ENCODE measurements around the gene SEPTIN6. TPM values are rescaled to one million over a fixed set of nuclear protein-coding genes. Genes with fewer than 3 reads are reported as not detected.

The SEPTIN6 gene
- total and polyA plus RNA-seq, 2 of the 13 experiments (the other 11 are each of a cell fraction or from before 2014, with no cell fraction given): 21.7 to 38.3 TPM

GRCh38 chrX:119729408-119730201, 36.6 kb upstream of the SEPTIN6 start (continued):
- TF ChIP-seq CEBPB (IDR thresholded peaks at IDR 0.05; ENCODE audit: borderline replicate concordance, low read depth, low read length) (peak; percentile 29; the same call in 1 of the 2 replicates), STAG1 (CRISPR knock-in tag; IDR thresholded peaks at IDR 0.05) (peak; percentile 55), ZNF20 (CRISPR knock-in tag; IDR thresholded peaks at IDR 0.05) (no peak), FOSL2 (CRISPR knock-in tag; IDR thresholded peaks at IDR 0.05) (0 out of 2 replicates have a peak, but pooled peaks have one; percentile 17)

DNA sequence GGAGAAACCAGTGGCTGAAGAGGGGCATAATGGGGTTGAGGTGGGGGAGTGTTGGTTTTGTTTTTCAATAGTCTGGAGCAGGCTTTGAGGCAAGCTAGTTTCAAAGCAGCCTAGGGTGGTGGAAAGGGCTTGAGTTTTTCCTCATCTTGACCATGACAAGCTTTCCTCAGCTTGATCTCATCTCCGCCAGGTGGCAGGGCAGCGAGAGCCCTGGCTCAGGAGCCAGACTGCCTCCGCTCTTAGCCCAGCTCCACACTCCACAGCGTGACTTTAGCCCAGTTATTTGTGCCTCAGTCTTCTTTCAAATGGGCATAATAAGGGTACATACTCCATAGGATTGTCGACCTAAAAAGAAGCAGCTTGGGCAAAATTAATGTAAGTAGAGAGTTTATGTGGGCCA, 35.5 kb upstream of the SEPTIN6 start:
- no TSS peak for BruUV-seq (replicated peaks)
- Histone ChIP-seq H4K20me1 (ENCODE audit: insufficient read depth, low read length) (no peaks in the 10 kb centered on the region), H3K27me3 (ENCODE audit: control insufficient read depth in 1 of 2, insufficient read depth in 2 of 2, low read length in 2 of 2) (no peaks in the 10 kb centered on the region), H3K4me2 (ENCODE audit: low read depth, low read length) (no peak overlapping the region; the same call in 1 of the 2 replicates), H3K27ac (ENCODE audit: extremely low read length, insufficient read depth, low read length) (no peak overlapping the region), H3K9ac (ENCODE audit: insufficient read depth, low read depth, low read length) (no peak overlapping the region), H3K4me1 (ENCODE audit: insufficient read depth, low read length) (no peaks in the 10 kb centered on the region), H3K36me3 (replicated peaks in 1 of 2; ENCODE audit: control insufficient read depth in 1 of 2, insufficient read depth in 2 of 2, low read length in 2 of 2) (no peaks in the 10 kb centered on the region), H3K4me3 (replicated peaks in 1 of 3; ENCODE audit: insufficient read depth in 1 of 3, low read depth in 2 of 3, low read length in 3 of 3) (no peak overlapping the region), H3K9me3 (ENCODE audit: low read length) (no peaks in the 10 kb centered on the region), H2AFZ (ENCODE audit: low read length) (no peak overlapping the region), H3K79me2 (ENCODE audit: insufficient read depth, low read length) (no peaks in the 10 kb centered on the region)
- DNase-seq (ENCODE audit: low spot score): peak; percentile 28
- WGBS (ENCODE audit: low lambda C conversion rate): 0% methylated on average over 2 of the region's 5 CpGs
- in situ Hi-C loops (cut with HindIII; ENCODE audit: extremely low pct_ligation_motif_present, low pct_unique_long_range_greater_than_20kb) (loop anchor here (25.0 kb wide), 1 partner anchor 216 kb away; no protein-coding TSS in a partner anchor), intact Hi-C loops (cut with micrococcal nuclease; ENCODE audit: unreplicated experiment) (loop anchor here (2.0 kb wide), 1 partner anchor 50 kb away; no protein-coding TSS in a partner anchor)
- ChIA-PET POLR2A (interaction anchor here (1.2 kb wide), 1 partner anchor 63 kb away, joined by 5 read pairs; the partner anchor contains the start of gene RPL39), CTCF (ENCODE audit: low intra/inter-chr PET ratio, low total read pairs) (interaction anchor here (0.8 to 0.9 kb wide), 3 partner anchors 51 to 213 kb away, joined by 3 read pairs; no protein-coding TSS in a partner anchor)
- FAIRE-seq: peak; percentile 69
- peak; percentile 93 for ATAC-seq
- TF ChIP-seq STAG1 (CRISPR knock-in tag; IDR thresholded peaks at IDR 0.05) (0 out of 2 replicates have a peak, but pooled peaks have one; percentile 34), XRCC5 (optimal IDR thresholded peaks at IDR 0.05; ENCODE audit: low read length) (peak; percentile 49), TBP (CRISPR knock-in tag; IDR thresholded peaks at IDR 0.05) (no peak), ZNF629 (CRISPR knock-in tag; conservative IDR thresholded peaks at IDR 0.05) (peak; percentile 73), SMC3 (IDR thresholded peaks at IDR 0.05; ENCODE audit: low read length) (peak; percentile 32; the same call in 1 of the 2 replicates), ZFY (CRISPR knock-in tag; IDR thresholded peaks at IDR 0.05) (no peak)
- TF ChIP-seq, protein P1, sequence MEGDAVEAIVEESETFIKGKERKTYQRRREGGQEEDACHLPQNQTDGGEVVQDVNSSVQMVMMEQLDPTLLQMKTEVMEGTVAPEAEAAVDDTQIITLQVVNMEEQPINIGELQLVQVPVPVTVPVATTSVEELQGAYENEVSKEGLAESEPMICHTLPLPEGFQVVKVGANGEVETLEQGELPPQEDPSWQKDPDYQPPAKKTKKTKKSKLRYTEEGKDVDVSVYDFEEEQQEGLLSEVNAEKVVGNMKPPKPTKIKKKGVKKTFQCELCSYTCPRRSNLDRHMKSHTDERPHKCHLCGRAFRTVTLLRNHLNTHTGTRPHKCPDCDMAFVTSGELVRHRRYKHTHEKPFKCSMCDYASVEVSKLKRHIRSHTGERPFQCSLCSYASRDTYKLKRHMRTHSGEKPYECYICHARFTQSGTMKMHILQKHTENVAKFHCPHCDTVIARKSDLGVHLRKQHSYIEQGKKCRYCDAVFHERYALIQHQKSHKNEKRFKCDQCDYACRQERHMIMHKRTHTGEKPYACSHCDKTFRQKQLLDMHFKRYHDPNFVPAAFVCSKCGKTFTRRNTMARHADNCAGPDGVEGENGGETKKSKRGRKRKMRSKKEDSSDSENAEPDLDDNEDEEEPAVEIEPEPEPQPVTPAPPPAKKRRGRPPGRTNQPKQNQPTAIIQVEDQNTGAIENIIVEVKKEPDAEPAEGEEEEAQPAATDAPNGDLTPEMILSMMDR (CRISPR knock-in tag; IDR thresholded peaks at IDR 0.05): peak; percentile 61

Measured in HepG2 (cell line).